HEK293 (cell line): ENCODE measurements around the gene RBM19.

Source experiments
- CTCF ChIA-PET: fragments of 350-600 bp; formaldehyde crosslinking; extraction: SDS; loops from one replicate; lab custom pipeline; 2021; ENCODE audit warnings: antibody characterized with exemption; lab: Yijun Ruan, JAX
- POLR2A ChIA-PET: fragments of 300-600 bp; formaldehyde crosslinking; extraction: SDS; loops from one replicate; lab custom pipeline; 2020; ENCODE audit warnings: antibody characterized with exemption, inconsistent platforms; lab: Yijun Ruan, JAX
- H3K27ac ChIP-seq: fragments of 200-500 bp; sonication (Bioruptor generic); 2 replicates; pipeline ENCODE4 v1.5.1; 2014; ENCODE audit warnings: low read depth, low read length, control low read depth, inconsistent platforms; ENCODE audit errors: extremely low read depth
- H3K36me3 ChIP-seq, 2 experiments: fragments of 200-500 bp in 1 of 2; sonication (Bioruptor generic) in 1 of 2; 1 replicate in 1 of 2; 2 replicates in 1 of 2; pipeline ENCODE4 v1.5.1; 2014 to 2017; ENCODE audit warnings: inconsistent platforms in 2 of 2, low read length in 2 of 2; ENCODE audit not compliant: control insufficient read depth in 2 of 2, insufficient read depth in 1 of 2
- H3K4me1 ChIP-seq: fragments of 200-500 bp; sonication (Bioruptor generic); 2 replicates; pipeline ENCODE4 v1.5.1; 2014; ENCODE audit warnings: mild to moderate bottlenecking, low read length, inconsistent platforms; ENCODE audit not compliant: control insufficient read depth, insufficient read depth
- H3K4me3 ChIP-seq: 2 replicates; pipeline ENCODE4 v1.5.1; 2011; ENCODE audit warnings: low read depth, mild to moderate bottlenecking, control low read depth, low read length, moderate library complexity
- H3K9me3 ChIP-seq: fragments of 200-500 bp; sonication (Bioruptor generic); 2 replicates; pipeline ENCODE4 v1.5.1; 2014; ENCODE audit warnings: low read depth, low read length, inconsistent platforms; ENCODE audit not compliant: control insufficient read depth, insufficient read depth
- BCL11B ChIP-seq: fragments of 450-650 bp; formaldehyde crosslinking; IDR thresholded peaks from 2 replicates; pipeline ENCODE4 v1.5.1; 2016; ENCODE audit warnings: low read depth, missing biosample characterization, missing genetic modification characterization
- EGR2 ChIP-seq: fragments of 450-650 bp; formaldehyde crosslinking; IDR thresholded peaks from 2 replicates; pipeline ENCODE4 v1.5.1; 2016; ENCODE audit warnings: low read depth, missing biosample characterization, missing genetic modification characterization
- FEZF1 ChIP-seq: fragments of 450-650 bp; formaldehyde crosslinking; IDR thresholded peaks from 2 replicates; pipeline ENCODE4 v1.5.1; 2016; ENCODE audit warnings: missing biosample characterization, missing genetic modification characterization
- KLF8 ChIP-seq: fragments of 450-650 bp; formaldehyde crosslinking; IDR thresholded peaks from 2 replicates; pipeline ENCODE4 v1.5.1; 2016; ENCODE audit warnings: missing biosample characterization, missing genetic modification characterization
- REPIN1 ChIP-seq: fragments of 450-650 bp; formaldehyde crosslinking; IDR thresholded peaks from 2 replicates; pipeline ENCODE4 v1.5.1; 2017; ENCODE audit warnings: missing biosample characterization, missing genetic modification characterization, low read depth
- ZBTB21 ChIP-seq: fragments of 450-650 bp; formaldehyde crosslinking; IDR thresholded peaks from 2 replicates; pipeline ENCODE4 v1.5.1; 2017; ENCODE audit warnings: missing biosample characterization, missing genetic modification characterization
- ZFP37 ChIP-seq: fragments of 450-650 bp; formaldehyde crosslinking; IDR thresholded peaks from 2 replicates; pipeline ENCODE4 v1.5.1; 2016; ENCODE audit warnings: missing biosample characterization, missing genetic modification characterization
- ZNF140 ChIP-seq: fragments of 450-650 bp; formaldehyde crosslinking; IDR thresholded peaks from 2 replicates; pipeline ENCODE4 v1.5.1; 2016; ENCODE audit warnings: missing biosample characterization, missing genetic modification characterization
- ZNF157 ChIP-seq: fragments of 450-650 bp; formaldehyde crosslinking; IDR thresholded peaks from 2 replicates; pipeline ENCODE4 v1.5.1; 2016; ENCODE audit warnings: missing biosample characterization, missing genetic modification characterization
- ZNF221 ChIP-seq: fragments of 450-650 bp; formaldehyde crosslinking; IDR thresholded peaks from 2 replicates; pipeline ENCODE4 v1.5.1; 2017; ENCODE audit warnings: missing biosample characterization, missing genetic modification characterization, borderline replicate concordance
- ZNF23 ChIP-seq: fragments of 450-650 bp; formaldehyde crosslinking; IDR thresholded peaks from 2 replicates; pipeline ENCODE4 v1.5.1; 2016; ENCODE audit warnings: missing biosample characterization, missing genetic modification characterization, borderline replicate concordance
- ZNF248 ChIP-seq: fragments of 450-650 bp; formaldehyde crosslinking; IDR thresholded peaks from 2 replicates; pipeline ENCODE4 v1.5.1; 2017; ENCODE audit warnings: missing biosample characterization, missing genetic modification characterization
- ZNF423 ChIP-seq: fragments of 450-650 bp; formaldehyde crosslinking; IDR thresholded peaks from 2 replicates; pipeline ENCODE4 v1.5.1; 2016; ENCODE audit warnings: missing biosample characterization, missing genetic modification characterization
- ZNF433 ChIP-seq: fragments of 450-650 bp; formaldehyde crosslinking; IDR thresholded peaks from 2 replicates; pipeline ENCODE4 v1.5.1; 2016; ENCODE audit warnings: missing biosample characterization, missing genetic modification characterization, low read depth
- ZNF473 ChIP-seq: fragments of 450-650 bp; formaldehyde crosslinking; IDR thresholded peaks from 2 replicates; pipeline ENCODE4 v1.5.1; 2017; ENCODE audit warnings: missing biosample characterization, missing genetic modification characterization
- ZNF501 ChIP-seq: fragments of 450-650 bp; formaldehyde crosslinking; IDR thresholded peaks from 2 replicates; pipeline ENCODE4 v1.5.1; 2016; ENCODE audit warnings: missing biosample characterization, missing genetic modification characterization
- ZNF585B ChIP-seq: fragments of 450-650 bp; formaldehyde crosslinking; IDR thresholded peaks from 2 replicates; pipeline ENCODE4 v1.5.1; 2016; ENCODE audit warnings: missing biosample characterization, missing genetic modification characterization
- ZNF624 ChIP-seq: fragments of 450-650 bp; formaldehyde crosslinking; IDR thresholded peaks from 2 replicates; pipeline ENCODE4 v1.5.1; 2017; ENCODE audit warnings: missing biosample characterization, missing genetic modification characterization
- ZNF626 ChIP-seq: fragments of 450-650 bp; sonication (Bioruptor Pico); formaldehyde crosslinking; IDR thresholded peaks from 2 replicates; pipeline ENCODE4 v1.5.1; 2018; ENCODE audit warnings: missing biosample characterization, missing genetic modification characterization, inconsistent platforms
- ZNF660 ChIP-seq: fragments of 450-650 bp; IDR thresholded peaks from 2 replicates; pipeline ENCODE4 v1.5.1; 2018; ENCODE audit warnings: missing biosample characterization, mild to moderate bottlenecking, missing genetic modification characterization
- ZNF707 ChIP-seq: fragments of 450-650 bp; formaldehyde crosslinking; IDR thresholded peaks from 2 replicates; pipeline ENCODE4 v1.5.1; 2016; ENCODE audit warnings: missing biosample characterization, missing genetic modification characterization
- ZNF792 ChIP-seq: fragments of 450-650 bp; formaldehyde crosslinking; IDR thresholded peaks from 2 replicates; pipeline ENCODE4 v1.5.1; 2016; ENCODE audit warnings: missing biosample characterization, missing genetic modification characterization
- ZNF830 ChIP-seq: fragments of 450-650 bp; IDR thresholded peaks from 2 replicates; pipeline ENCODE4 v1.5.0; 2018; ENCODE audit warnings: missing biosample characterization, missing genetic modification characterization, low read depth, mild to moderate bottlenecking, moderate library complexity
- ZNF837 ChIP-seq: fragments of 450-650 bp; formaldehyde crosslinking; IDR thresholded peaks from 2 replicates; pipeline ENCODE4 v1.5.1; 2016; ENCODE audit warnings: missing biosample characterization, missing genetic modification characterization
- ZSCAN16 ChIP-seq: fragments of 450-650 bp; formaldehyde crosslinking; IDR thresholded peaks from 2 replicates; pipeline ENCODE4 v1.5.1; 2016; ENCODE audit warnings: missing biosample characterization, missing genetic modification characterization
- TF ChIP-seq, protein P1 (sequence below): fragments of 450-650 bp; formaldehyde crosslinking; IDR thresholded peaks from 2 replicates; pipeline ENCODE4 v1.5.1; 2017; ENCODE audit warnings: missing biosample characterization, missing genetic modification characterization
- TF ChIP-seq, protein P2 (sequence below): fragments of 450-650 bp; formaldehyde crosslinking; IDR thresholded peaks from 2 replicates; pipeline ENCODE4 v1.5.1; 2016; ENCODE audit warnings: missing biosample characterization, missing genetic modification characterization
- TF ChIP-seq, protein P3 (sequence below): fragments of 450-650 bp; formaldehyde crosslinking; IDR thresholded peaks from 2 replicates; pipeline ENCODE4 v1.5.1; 2017; ENCODE audit warnings: missing biosample characterization, missing genetic modification characterization

The RBM19 gene

DNA sequence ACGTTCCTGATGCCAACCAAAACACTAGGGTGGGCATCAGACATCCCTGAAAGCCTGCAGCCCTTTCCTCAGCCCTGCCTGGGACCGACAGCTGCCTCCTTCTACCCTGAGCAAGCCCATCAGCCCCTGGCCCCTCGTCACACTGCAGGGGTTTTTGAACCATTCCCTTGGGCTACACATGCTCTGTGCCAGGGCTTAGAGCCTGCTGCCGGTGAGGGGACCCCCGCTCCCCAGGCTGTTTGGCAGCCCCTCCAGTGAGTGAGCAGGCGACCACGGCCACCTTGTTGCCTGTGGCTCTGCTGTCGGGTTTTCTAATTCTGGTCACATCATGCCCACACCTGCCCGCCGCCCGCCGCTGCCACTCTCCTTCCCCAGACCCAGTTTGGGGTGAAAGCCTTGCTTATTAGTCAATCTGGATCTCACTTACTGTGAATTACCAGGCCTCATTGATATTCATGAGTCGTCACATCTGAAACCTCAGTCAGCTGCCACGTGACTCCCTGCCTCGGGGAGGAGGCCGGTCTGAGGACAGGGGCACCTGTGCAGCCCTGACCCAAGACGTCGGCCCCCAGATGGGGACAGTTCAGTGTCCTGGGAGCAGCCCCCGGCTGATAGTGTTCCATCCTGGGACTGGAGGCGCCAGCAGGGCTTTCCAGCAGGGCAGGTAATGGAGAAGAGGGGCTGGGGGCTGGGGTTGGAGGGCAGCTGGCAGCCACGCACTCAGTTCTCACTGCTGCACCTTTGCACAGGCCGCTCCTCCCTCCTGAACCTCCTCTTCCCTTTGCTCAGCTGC lies 163.0 kb downstream of the RBM19 start (continued):
- TF ChIP-seq, protein P1, sequence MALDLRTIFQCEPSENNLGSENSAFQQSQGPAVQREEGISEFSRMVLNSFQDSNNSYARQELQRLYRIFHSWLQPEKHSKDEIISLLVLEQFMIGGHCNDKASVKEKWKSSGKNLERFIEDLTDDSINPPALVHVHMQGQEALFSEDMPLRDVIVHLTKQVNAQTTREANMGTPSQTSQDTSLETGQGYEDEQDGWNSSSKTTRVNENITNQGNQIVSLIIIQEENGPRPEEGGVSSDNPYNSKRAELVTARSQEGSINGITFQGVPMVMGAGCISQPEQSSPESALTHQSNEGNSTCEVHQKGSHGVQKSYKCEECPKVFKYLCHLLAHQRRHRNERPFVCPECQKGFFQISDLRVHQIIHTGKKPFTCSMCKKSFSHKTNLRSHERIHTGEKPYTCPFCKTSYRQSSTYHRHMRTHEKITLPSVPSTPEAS (tag by site-specific recombination) = no peak
- TF ChIP-seq ZNF473 (no peak), ZNF830 (tag by site-specific recombination) (no peak), ZNF248 (tag by site-specific recombination) (no peak), KLF8 (tag by site-specific recombination) (no peak), ZSCAN16 (tag by site-specific recombination) (no peak), ZNF23 (tag by site-specific recombination) (no peak), ZNF585B (no peak), ZNF707 (tag by site-specific recombination) (no peak)

DNA sequence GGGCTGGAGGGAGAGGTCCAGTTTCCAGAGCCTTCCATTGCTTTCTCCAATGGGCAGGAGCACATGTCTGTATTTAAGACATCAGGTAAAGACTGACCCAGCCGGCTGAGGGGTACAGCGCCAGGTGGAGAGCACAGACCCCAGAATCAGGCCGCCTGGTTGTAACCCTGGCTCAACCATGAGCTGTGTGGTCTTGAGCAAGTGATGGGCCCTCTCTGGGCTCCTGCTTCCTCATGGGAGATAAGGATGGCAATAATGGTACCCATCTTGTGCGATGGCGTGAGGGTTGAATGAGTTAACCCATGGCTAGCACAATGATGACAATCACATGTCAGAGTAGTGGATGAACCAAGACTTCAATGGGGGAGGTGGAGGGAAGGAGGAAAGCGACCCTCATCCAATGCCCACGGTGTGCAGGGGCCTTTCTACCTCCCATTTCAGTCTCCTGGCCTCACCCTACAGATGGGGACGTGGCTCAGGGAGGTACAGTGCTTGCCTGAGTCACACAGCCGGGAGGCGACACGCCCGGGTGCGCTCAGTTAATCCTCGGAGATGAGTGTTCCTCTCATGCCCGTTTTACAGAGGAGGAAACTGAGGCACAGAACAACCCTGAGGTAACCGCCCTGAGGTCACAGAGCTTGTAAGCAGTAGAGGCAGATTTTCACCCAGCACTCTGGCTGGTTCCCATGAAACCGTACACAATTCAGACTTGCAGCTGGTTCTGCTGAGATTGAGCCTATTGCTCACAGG lies 163.9 kb downstream of the RBM19 start:
- Histone ChIP-seq H3K36me3 (no peaks in the 10 kb centered on the region), H3K4me1 (no peaks in the 10 kb centered on the region), H3K27ac (no peak overlapping the region), H3K9me3 (no peaks in the 10 kb centered on the region), H3K4me3 (no peak overlapping the region)
- ChIA-PET POLR2A (no interaction called here), CTCF (no interaction called here)
- no peak for TF ChIP-seq EGR2 (tag by site-specific recombination)
- no peak for TF ChIP-seq FEZF1
- no peak for TF ChIP-seq BCL11B
- TF ChIP-seq ZNF433 (tag by site-specific recombination) = no peak
- no peak for TF ChIP-seq ZNF660 (tag by site-specific recombination)
- no peak for TF ChIP-seq ZNF626
- TF ChIP-seq ZNF221 (tag by site-specific recombination) = no peak
- no peak for TF ChIP-seq ZFP37 (tag by site-specific recombination)
- TF ChIP-seq, protein P2, sequence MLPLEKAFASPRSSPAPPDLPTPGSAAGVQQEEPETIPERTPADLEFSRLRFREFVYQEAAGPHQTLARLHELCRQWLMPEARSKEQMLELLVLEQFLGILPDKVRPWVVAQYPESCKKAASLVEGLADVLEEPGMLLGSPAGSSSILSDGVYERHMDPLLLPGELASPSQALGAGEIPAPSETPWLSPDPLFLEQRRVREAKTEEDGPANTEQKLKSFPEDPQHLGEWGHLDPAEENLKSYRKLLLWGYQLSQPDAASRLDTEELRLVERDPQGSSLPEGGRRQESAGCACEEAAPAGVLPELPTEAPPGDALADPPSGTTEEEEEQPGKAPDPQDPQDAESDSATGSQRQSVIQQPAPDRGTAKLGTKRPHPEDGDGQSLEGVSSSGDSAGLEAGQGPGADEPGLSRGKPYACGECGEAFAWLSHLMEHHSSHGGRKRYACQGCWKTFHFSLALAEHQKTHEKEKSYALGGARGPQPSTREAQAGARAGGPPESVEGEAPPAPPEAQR (tag by site-specific recombination) = no peak
- TF ChIP-seq ZNF140 (tag by site-specific recombination) = no peak
- no peak for TF ChIP-seq ZNF23 (tag by site-specific recombination)
- no peak for TF ChIP-seq ZNF157 (tag by site-specific recombination)
- no peak for TF ChIP-seq ZNF837 (tag by site-specific recombination)
- no peak for TF ChIP-seq ZNF624 (tag by site-specific recombination)
- TF ChIP-seq ZNF792 = no peak
- TF ChIP-seq ZNF501 (tag by site-specific recombination) = no peak
- TF ChIP-seq ZNF423 (tag by site-specific recombination) = no peak
- TF ChIP-seq ZBTB21 (tag by site-specific recombination) = no peak
- TF ChIP-seq, protein P3, sequence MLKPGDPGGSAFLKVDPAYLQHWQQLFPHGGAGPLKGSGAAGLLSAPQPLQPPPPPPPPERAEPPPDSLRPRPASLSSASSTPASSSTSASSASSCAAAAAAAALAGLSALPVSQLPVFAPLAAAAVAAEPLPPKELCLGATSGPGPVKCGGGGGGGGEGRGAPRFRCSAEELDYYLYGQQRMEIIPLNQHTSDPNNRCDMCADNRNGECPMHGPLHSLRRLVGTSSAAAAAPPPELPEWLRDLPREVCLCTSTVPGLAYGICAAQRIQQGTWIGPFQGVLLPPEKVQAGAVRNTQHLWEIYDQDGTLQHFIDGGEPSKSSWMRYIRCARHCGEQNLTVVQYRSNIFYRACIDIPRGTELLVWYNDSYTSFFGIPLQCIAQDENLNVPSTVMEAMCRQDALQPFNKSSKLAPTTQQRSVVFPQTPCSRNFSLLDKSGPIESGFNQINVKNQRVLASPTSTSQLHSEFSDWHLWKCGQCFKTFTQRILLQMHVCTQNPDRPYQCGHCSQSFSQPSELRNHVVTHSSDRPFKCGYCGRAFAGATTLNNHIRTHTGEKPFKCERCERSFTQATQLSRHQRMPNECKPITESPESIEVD (tag by site-specific recombination) = no peak
- no peak for TF ChIP-seq REPIN1 (tag by site-specific recombination)
